ENCODE results near the gene CLIP3. TPM values are rescaled to one million over a fixed set of nuclear protein-coding genes. Genes with fewer than 3 reads are reported as not detected.

Gene CLIP3
- total and polyA plus RNA-seq, 2 of the 13 experiments (the other 11 are each of a cell fraction or from before 2014, with no cell fraction given), result 0.15 to 1.2 TPM

DNA sequence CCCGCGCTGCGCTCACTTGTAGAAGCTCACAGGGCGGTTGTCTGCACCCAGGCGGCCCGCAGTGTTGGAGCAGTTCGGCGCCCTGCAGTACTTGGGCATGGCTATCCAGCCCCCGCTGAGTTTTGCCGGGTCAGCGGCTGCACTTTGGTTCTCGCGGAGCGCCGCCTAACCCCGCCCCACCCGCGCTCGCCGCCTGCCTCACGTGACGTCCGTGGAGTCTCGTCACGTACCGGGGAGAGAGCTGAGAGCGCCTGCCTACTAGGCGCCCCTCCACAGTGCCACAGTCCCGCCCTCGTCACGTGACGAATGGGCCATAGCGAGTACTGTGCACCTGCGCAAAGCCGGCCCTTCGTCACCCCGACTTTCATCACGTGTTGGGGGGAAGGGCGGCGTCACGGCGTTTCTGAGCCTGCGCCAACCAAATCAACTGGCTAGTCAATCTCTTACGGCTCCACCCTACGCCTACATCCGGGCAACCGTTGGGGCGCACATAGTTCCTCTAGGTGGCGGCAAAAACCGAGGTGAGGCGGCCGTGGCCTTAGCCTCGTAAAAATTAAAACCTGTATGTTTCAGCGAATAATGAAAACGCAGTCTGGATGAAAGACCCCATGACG is 21.6 kb upstream of the CLIP3 start, which contains the start of gene THAP8:
Gene THAP8, minus strand, starts transcription at position 167 of the 614 bp plus-strand sequence. Its CDS starts 68 bp downstream, at position 99.
- Histone ChIP-seq H3K27me3 (ENCODE audit: control insufficient read depth in 1 of 2, insufficient read depth in 2 of 2, low read length in 2 of 2) (no peaks in the 10 kb centered on the region; a peak in 1 of 5 replicates), H2AFZ (ENCODE audit: low read length) (no peak within 1 kb of the TSS), H3K4me2 (ENCODE audit: low read depth, low read length) (peak within 1 kb of the TSS; percentile 93), H3K4me3 (replicated peaks in 1 of 3; ENCODE audit: insufficient read depth in 1 of 3, low read depth in 2 of 3, low read length in 3 of 3) (peak within 1 kb of the TSS; percentile 74 to 76 (median 75)), H3K79me2 (ENCODE audit: insufficient read depth, low read length) (peaks cover 23% of the 10 kb centered on the region), H3K27ac (ENCODE audit: extremely low read length, insufficient read depth, low read length) (peak within 1 kb of the TSS; percentile 83), H3K9me3 (ENCODE audit: low read length) (no peaks in the 10 kb centered on the region), H4K20me1 (ENCODE audit: insufficient read depth, low read length) (no peaks in the 10 kb centered on the region), H3K4me1 (ENCODE audit: insufficient read depth, low read length) (peaks cover 69% of the 10 kb centered on the region), H3K9ac (ENCODE audit: insufficient read depth, low read depth, low read length) (peak within 1 kb of the TSS; percentile 71), H3K36me3 (replicated peaks in 1 of 2; ENCODE audit: control insufficient read depth in 1 of 2, insufficient read depth in 2 of 2, low read length in 2 of 2) (no peaks in the 10 kb centered on the region; a peak in 1 of 5 replicates)
- ATAC-seq, result peak; percentile 82
- BruUV-seq (replicated peaks), result no TSS peak
- peak; percentile 96 for FAIRE-seq
- ChIA-PET POLR2A (interaction anchor here (0.5 to 2.6 kb wide), 14 partner anchors 13 to 717 kb away, joined by 3 to 18 read pairs (median 8); partner anchors contain the start of genes ALKBH6, CAPNS1, NFKBID and POLR2I), CTCF (ENCODE audit: low intra/inter-chr PET ratio, low total read pairs) (no interaction called here)
- in situ Hi-C loops (cut with HindIII; ENCODE audit: extremely low pct_ligation_motif_present, low pct_unique_long_range_greater_than_20kb), result loop anchor here (5.0 kb wide), 1 partner anchor 57 kb away; the partner anchor contains the start of gene SDHAF1
- 0% methylated on average over 15 of the region's 56 CpGs for WGBS (ENCODE audit: low lambda C conversion rate)
- intact Hi-C loops (cut with micrococcal nuclease; ENCODE audit: unreplicated experiment), result loop anchor here (2.0 to 10.0 kb wide), 3 partner anchors 57 to 1161 kb away; partner anchors contain the start of genes POLR2I, SDHAF1, TBCB and ZNF383
- DNase-seq (ENCODE audit: low spot score), result peak; percentile 97
- TF ChIP-seq MTA3 (CRISPR knock-in tag; IDR thresholded peaks at IDR 0.05) (no peak), ZGPAT (CRISPR knock-in tag; IDR thresholded peaks at IDR 0.05) (peak; percentile 90; the same call in 1 of the 2 replicates), MAFG (CRISPR knock-in tag; IDR thresholded peaks at IDR 0.05) (no peak), NR0B2 (CRISPR knock-in tag; IDR thresholded peaks at IDR 0.05) (peak; percentile 89; the same call in 1 of the 2 replicates), MATR3 (CRISPR knock-in tag; IDR thresholded peaks at IDR 0.05) (no peak), HNRNPK (IDR thresholded peaks at IDR 0.05; ENCODE audit: low read depth, low read length, poor library complexity, severe bottlenecking) (peak; percentile 17), GABPB1 (CRISPR knock-in tag; IDR thresholded peaks at IDR 0.05) (peak; percentile 79), ETV6 (CRISPR knock-in tag; conservative IDR thresholded peaks at IDR 0.05) (no peak), SKI (IDR thresholded peaks at IDR 0.05; ENCODE audit: partially characterized antibody) (peak; percentile 94), ZNF354B (CRISPR knock-in tag; IDR thresholded peaks at IDR 0.05) (no peak), ZNF451 (CRISPR knock-in tag; IDR thresholded peaks at IDR 0.05) (0 out of 2 replicates have a peak, but pooled peaks have one; percentile 72), ZNF883 (CRISPR knock-in tag; IDR thresholded peaks at IDR 0.05; ENCODE audit: not compliant biosample characterization) (peak; percentile 63), ZMYM3 (CRISPR knock-in tag; IDR thresholded peaks at IDR 0.05) (peak; percentile 85)
- TF ChIP-seq, protein P1, sequence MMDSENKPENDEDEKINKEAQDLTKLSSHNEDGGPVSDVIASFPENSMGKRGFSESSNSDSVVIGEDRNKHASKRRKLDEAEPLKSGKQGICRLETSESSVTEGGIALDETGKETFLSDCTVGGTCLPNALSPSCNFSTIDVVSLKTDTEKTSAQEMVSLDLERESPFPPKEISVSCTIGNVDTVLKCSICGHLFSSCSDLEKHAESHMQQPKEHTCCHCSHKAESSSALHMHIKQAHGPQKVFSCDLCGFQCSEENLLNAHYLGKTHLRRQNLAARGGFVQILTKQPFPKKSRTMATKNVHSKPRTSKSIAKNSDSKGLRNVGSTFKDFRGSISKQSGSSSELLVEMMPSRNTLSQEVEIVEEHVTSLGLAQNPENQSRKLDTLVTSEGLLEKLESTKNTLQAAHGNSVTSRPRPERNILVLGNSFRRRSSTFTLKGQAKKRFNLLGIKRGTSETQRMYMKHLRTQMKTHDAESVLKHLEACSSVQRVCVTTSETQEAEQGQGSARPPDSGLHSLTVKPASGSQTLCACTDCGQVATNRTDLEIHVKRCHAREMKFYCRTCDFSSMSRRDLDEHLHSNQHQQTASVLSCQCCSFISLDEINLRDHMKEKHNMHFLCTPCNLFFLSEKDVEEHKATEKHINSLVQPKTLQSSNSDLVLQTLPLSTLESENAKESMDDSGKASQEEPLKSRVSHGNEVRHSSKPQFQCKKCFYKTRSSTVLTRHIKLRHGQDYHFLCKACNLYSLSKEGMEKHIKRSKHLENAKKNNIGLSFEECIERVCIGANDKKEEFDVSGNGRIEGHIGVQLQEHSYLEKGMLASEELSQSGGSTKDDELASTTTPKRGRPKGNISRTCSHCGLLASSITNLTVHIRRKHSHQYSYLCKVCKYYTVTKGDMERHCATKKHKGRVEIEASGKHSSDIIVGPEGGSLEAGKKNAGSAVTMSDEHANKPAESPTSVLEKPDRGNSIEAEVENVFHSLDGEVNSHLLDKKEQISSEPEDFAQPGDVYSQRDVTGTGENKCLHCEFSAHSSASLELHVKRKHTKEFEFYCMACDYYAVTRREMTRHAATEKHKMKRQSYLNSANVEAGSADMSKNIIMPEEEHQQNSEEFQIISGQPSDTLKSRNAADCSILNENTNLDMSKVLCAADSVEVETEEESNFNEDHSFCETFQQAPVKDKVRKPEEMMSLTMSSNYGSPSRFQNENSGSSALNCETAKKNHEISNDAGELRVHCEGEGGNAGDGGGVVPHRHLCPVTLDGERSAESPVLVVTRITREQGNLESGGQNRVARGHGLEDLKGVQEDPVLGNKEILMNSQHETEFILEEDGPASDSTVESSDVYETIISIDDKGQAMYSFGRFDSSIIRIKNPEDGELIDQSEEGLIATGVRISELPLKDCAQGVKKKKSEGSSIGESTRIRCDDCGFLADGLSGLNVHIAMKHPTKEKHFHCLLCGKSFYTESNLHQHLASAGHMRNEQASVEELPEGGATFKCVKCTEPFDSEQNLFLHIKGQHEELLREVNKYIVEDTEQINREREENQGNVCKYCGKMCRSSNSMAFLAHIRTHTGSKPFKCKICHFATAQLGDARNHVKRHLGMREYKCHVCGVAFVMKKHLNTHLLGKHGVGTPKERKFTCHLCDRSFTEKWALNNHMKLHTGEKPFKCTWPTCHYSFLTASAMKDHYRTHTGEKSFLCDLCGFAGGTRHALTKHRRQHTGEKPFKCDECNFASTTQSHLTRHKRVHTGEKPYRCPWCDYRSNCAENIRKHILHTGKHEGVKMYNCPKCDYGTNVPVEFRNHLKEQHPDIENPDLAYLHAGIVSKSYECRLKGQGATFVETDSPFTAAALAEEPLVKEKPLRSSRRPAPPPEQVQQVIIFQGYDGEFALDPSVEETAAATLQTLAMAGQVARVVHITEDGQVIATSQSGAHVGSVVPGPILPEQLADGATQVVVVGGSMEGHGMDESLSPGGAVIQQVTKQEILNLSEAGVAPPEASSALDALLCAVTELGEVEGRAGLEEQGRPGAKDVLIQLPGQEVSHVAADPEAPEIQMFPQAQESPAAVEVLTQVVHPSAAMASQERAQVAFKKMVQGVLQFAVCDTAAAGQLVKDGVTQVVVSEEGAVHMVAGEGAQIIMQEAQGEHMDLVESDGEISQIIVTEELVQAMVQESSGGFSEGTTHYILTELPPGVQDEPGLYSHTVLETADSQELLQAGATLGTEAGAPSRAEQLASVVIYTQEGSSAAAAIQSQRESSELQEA (CRISPR knock-in tag; IDR thresholded peaks at IDR 0.05; ENCODE audit: not compliant biosample characterization), result peak; percentile 13

Data from HepG2 (cell line).